GM12878 (cell line): ENCODE data around the gene HLTF.

ENCODE experiments used
- CBX5 ChIP-seq: sonication (generic); IDR thresholded peaks from 2 replicates; pipeline ENCODE4 v1.6.1; 2016; ENCODE audit warnings: low read depth, moderate library complexity, mild to moderate bottlenecking, inconsistent platforms
- CTCF ChIP-seq, 3 experiments: IDR thresholded peaks in 2 of 3; conservative IDR thresholded peaks in 1 of 3; 2 replicates each; pipeline ENCODE4 v1.5.1; 2011; ENCODE audit warnings: low read depth in 3 of 3, low read length in 3 of 3, mild to moderate bottlenecking in 3 of 3, control low read depth in 2 of 3, moderate library complexity in 2 of 3, inconsistent platforms in 1 of 3, mixed read lengths in 1 of 3; ENCODE audit not compliant: control insufficient read depth in 2 of 3, insufficient read depth in 1 of 3; ENCODE audit errors: extremely low read depth in 1 of 3
- E2F4 ChIP-seq: IDR thresholded peaks from 2 replicates; pipeline ENCODE4 v1.6.1; 2012; ENCODE audit warnings: low read depth, low read length, improper control_type of control experiment
- KDM1A ChIP-seq: fragments of 200-600 bp; sonication (generic); IDR thresholded peaks from 2 replicates; pipeline ENCODE4 v1.6.1; 2016; ENCODE audit warnings: borderline replicate concordance
- MAX ChIP-seq: IDR thresholded peaks from 2 replicates; pipeline ENCODE4 v1.6.1; 2012; ENCODE audit warnings: low read depth, low read length, improper control_type of control experiment
- MYC ChIP-seq: IDR thresholded peaks from 2 replicates; pipeline ENCODE4 v1.6.1; 2011; ENCODE audit warnings: mild to moderate bottlenecking, low read length, moderate library complexity, inconsistent platforms; ENCODE audit not compliant: insufficient read depth, insufficient replicate concordance, insufficient read length, severe bottlenecking
- NFYB ChIP-seq: IDR thresholded peaks from 2 replicates; pipeline ENCODE4 v1.6.1; 2011; ENCODE audit warnings: low read depth, mild to moderate bottlenecking, low read length, improper control_type of control experiment, moderate library complexity; ENCODE audit not compliant: insufficient read depth
- POLR2AphosphoS2 ChIP-seq: IDR thresholded peaks from 2 replicates; pipeline ENCODE4 v1.6.1; 2011; ENCODE audit warnings: low read depth, mild to moderate bottlenecking, low read length, improper control_type of control experiment, moderate library complexity
- SIN3A ChIP-seq: IDR thresholded peaks from 2 replicates; pipeline ENCODE4 v1.6.1; 2012; ENCODE audit warnings: low read depth, low read length, improper control_type of control experiment
- TF ChIP-seq, protein P1 (sequence below): fragments of 450-650 bp; formaldehyde crosslinking; IDR thresholded peaks from 2 replicates; pipeline ENCODE4 v1.4.0; 2022; ENCODE audit warnings: mild to moderate bottlenecking, moderate library complexity

DNA sequence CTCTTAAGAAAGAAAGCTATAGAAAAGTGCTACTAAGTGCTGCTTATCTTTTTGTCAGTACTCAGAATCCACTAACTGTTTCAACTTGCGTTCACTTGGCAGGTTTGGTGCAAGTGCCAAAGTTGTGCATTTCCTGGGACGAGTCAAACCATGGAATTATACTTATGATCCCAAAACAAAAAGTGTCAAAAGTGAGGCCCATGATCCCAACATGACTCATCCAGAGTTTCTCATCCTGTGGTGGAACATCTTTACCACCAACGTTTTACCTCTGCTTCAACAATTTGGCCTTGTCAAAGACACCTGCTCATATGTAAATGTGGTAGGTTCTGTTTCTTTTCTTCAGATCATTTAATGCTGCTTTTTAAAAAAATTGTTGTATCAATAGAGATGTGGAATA, 62.4 kb downstream of the HLTF start:
- TF ChIP-seq POLR2AphosphoS2 (no peak), MYC (no peak), CTCF (IDR thresholded peaks at IDR 0.05 in 2 of 3, conservative IDR thresholded peaks at IDR 0.05 in 1 of 3; ENCODE audit: control insufficient read depth in 2 of 3, extremely low read depth in 1 of 3, insufficient read depth in 1 of 3, low read depth in 3 of 3, low read length in 3 of 3) (no peak), E2F4 (no peak), CBX5 (no peak), KDM1A (no peak), SIN3A (no peak), MAX (no peak), NFYB (no peak)
- TF ChIP-seq, protein P1, sequence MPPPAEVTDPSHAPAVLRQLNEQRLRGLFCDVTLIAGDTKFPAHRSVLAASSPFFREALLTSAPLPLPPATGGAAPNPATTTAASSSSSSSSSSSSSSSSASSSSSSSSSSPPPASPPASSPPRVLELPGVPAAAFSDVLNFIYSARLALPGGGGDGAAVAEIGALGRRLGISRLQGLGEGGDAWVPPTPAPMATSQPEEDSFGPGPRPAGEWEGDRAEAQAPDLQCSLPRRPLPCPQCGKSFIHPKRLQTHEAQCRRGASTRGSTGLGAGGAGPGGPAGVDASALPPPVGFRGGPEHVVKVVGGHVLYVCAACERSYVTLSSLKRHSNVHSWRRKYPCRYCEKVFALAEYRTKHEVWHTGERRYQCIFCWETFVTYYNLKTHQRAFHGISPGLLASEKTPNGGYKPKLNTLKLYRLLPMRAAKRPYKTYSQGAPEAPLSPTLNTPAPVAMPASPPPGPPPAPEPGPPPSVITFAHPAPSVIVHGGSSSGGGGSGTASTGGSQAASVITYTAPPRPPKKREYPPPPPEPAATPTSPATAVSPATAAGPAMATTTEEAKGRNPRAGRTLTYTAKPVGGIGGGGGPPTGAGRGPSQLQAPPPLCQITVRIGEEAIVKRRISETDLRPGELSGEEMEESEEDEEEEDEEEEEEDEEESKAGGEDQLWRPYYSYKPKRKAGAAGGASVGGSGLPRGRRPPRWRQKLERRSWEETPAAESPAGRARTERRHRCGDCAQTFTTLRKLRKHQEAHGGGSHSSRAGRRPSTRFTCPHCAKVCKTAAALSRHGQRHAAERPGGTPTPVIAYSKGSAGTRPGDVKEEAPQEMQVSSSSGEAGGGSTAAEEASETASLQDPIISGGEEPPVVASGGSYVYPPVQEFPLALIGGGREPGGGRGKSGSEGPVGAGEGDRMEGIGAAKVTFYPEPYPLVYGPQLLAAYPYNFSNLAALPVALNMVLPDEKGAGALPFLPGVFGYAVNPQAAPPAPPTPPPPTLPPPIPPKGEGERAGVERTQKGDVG = no peak
